Measurements from ENCODE around the gene NOP16.

Gene NOP16

GRCh38 chr5:176342766-176343458 lies 45.5 kb downstream of the NOP16 start:
- H3K4me1 ChIP-seq (ENCODE audit: insufficient read depth, low read length) = no peaks in the 10 kb centered on the region
- no peak overlapping the region for H3K9ac ChIP-seq (ENCODE audit: low read depth, low read length)
- peaks cover 18% of the 10 kb centered on the region for H3K36me3 ChIP-seq (ENCODE audit: insufficient read depth, low read length)
- no peaks in the 10 kb centered on the region for H3K9me3 ChIP-seq (ENCODE audit: control insufficient read depth, insufficient read depth, low read length)

GRCh38 chr5:176342158-176342483 lies 46.3 kb downstream of the NOP16 start:
- peaks cover 15% of the 10 kb centered on the region; the same call in 1 of the 2 replicates for H3K36me3 ChIP-seq (ENCODE audit: insufficient read depth, low read length)
- H3K4me1 ChIP-seq (ENCODE audit: insufficient read depth, low read length) = no peaks in the 10 kb centered on the region
- no peaks in the 10 kb centered on the region for H3K9me3 ChIP-seq (ENCODE audit: control insufficient read depth, insufficient read depth, low read length)
- no peak overlapping the region for H3K9ac ChIP-seq (ENCODE audit: low read depth, low read length)

- Histone ChIP-seq H3K9me3 (ENCODE audit: control insufficient read depth, insufficient read depth, low read length) (no peaks in the 10 kb centered on the region), H3K36me3 (ENCODE audit: insufficient read depth, low read length) (peaks cover 11% of the 10 kb centered on the region; the same call in 1 of the 2 replicates), H3K9ac (ENCODE audit: low read depth, low read length) (no peak overlapping the region), H3K4me1 (ENCODE audit: insufficient read depth, low read length) (no peaks in the 10 kb centered on the region)
These were observed 46.9 kb downstream of the NOP16 start for GRCh38 chr5:176341325-176342157.

GRCh38 chr5:176339304-176339703 lies 49.1 kb downstream of the NOP16 start:
- no peaks in the 10 kb centered on the region for H3K4me1 ChIP-seq (ENCODE audit: insufficient read depth, low read length)
- H3K9ac ChIP-seq (ENCODE audit: low read depth, low read length) = no peak overlapping the region
- H3K9me3 ChIP-seq (ENCODE audit: control insufficient read depth, insufficient read depth, low read length) = no peaks in the 10 kb centered on the region
- peaks cover 5% of the 10 kb centered on the region; the same call in 1 of the 2 replicates for H3K36me3 ChIP-seq (ENCODE audit: insufficient read depth, low read length)

GRCh38 chr5:176337913-176338312 lies 50.5 kb downstream of the NOP16 start:
- H3K9ac ChIP-seq (ENCODE audit: low read depth, low read length) = no peak overlapping the region
- peaks cover 5% of the 10 kb centered on the region; the same call in 1 of the 2 replicates for H3K36me3 ChIP-seq (ENCODE audit: insufficient read depth, low read length)
- H3K4me1 ChIP-seq (ENCODE audit: insufficient read depth, low read length) = no peaks in the 10 kb centered on the region
- H3K9me3 ChIP-seq (ENCODE audit: control insufficient read depth, insufficient read depth, low read length) = no peaks in the 10 kb centered on the region

GRCh38 chr5:176334031-176334770 lies 54.2 kb downstream of the NOP16 start:
- Histone ChIP-seq H3K36me3 (ENCODE audit: insufficient read depth, low read length) (peaks cover 5% of the 10 kb centered on the region; the same call in 1 of the 2 replicates), H3K9ac (ENCODE audit: low read depth, low read length) (no peak overlapping the region), H3K9me3 (ENCODE audit: control insufficient read depth, insufficient read depth, low read length) (no peaks in the 10 kb centered on the region), H3K4me1 (ENCODE audit: insufficient read depth, low read length) (no peaks in the 10 kb centered on the region)
